GM18868 (cell line): Measurements from ENCODE around the gene TFF3.

ENCODE experiments used
- ATAC-seq: cut with Tn5 transposase; IDR thresholded peaks from one replicate; pipeline ENCODE4 v1.9.1; 2021; ENCODE audit warnings: mild to moderate bottlenecking, moderate library complexity; ENCODE audit not compliant: unreplicated experiment

TFF3 gene

GRCh38 chr21:42324896-42325295 lies 9.7 kb upstream of the TFF3 start:
- ATAC-seq = no peak

GRCh38 chr21:42321845-42322244 lies 6.6 kb upstream of the TFF3 start:
- no peak for ATAC-seq

GRCh38 chr21:42321231-42321630 lies 6.0 kb upstream of the TFF3 start:
- no peak for ATAC-seq

GRCh38 chr21:42320791-42321190 lies 5.6 kb upstream of the TFF3 start:
- no peak for ATAC-seq

GRCh38 chr21:42319851-42320572 lies 4.8 kb upstream of the TFF3 start:
- no peak for ATAC-seq

- ATAC-seq = no peak
These were observed 4.2 kb upstream of the TFF3 start for GRCh38 chr21:42319376-42319775.

GRCh38 chr21:42317826-42318746 lies 2.9 kb upstream of the TFF3 start:
- ATAC-seq = no peak

GRCh38 chr21:42317341-42317741 lies 2.1 kb upstream of the TFF3 start:
- no peak for ATAC-seq

GRCh38 chr21:42316891-42317290 lies 1.7 kb upstream of the TFF3 start:
- no peak for ATAC-seq

GRCh38 chr21:42314616-42315295 lies 453 bp downstream of the TFF3 start:
- ATAC-seq = no peak

- ATAC-seq = no peak
These were observed 1.7 kb downstream of the TFF3 start for GRCh38 chr21:42313501-42313969.

GRCh38 chr21:42312626-42313104 lies 2.5 kb downstream of the TFF3 start:
- ATAC-seq = no peak

- no peak for ATAC-seq
These were observed 3.2 kb downstream of the TFF3 start for GRCh38 chr21:42311816-42312625.

GRCh38 chr21:42311160-42311559 lies 4.0 kb downstream of the TFF3 start:
- ATAC-seq = no peak

- no peak for ATAC-seq
These were observed 4.7 kb downstream of the TFF3 start for GRCh38 chr21:42310411-42311001.

- ATAC-seq = no peak
These were observed 5.4 kb downstream of the TFF3 start for GRCh38 chr21:42309753-42310213.

- ATAC-seq = no peak
These were observed 6.1 kb downstream of the TFF3 start for GRCh38 chr21:42308914-42309752.

- ATAC-seq = no peak
These were observed 6.9 kb downstream of the TFF3 start for GRCh38 chr21:42308161-42308913.
